Omental fat pad (tissue), 4 donors: ENCODE data around the gene COL21A1. TPM values are rescaled to one million over a fixed set of nuclear protein-coding genes. Genes with fewer than 3 reads are reported as not detected.

ENCODE experiments used
- ATAC-seq: fragments of 150-250 bp; one replicate; pipeline ENCODE4 v1.9.1; 2016; ENCODE audit warnings: mild to moderate bottlenecking, moderate library complexity; ENCODE audit not compliant: low FRiP score
- DNase-seq: peaks from one replicate; pipeline ENCODE4 v3.0.0-alpha.2; 2019; ENCODE audit warnings: low spot score
- CTCF ChIP-seq, 3 donors: fragments of 450-650 bp; IDR thresholded peaks; one replicate each; pipeline ENCODE4 v1.5.1; 2016 to 2017; ENCODE audit warnings: antibody characterized with exemption in 3 of 3, mild to moderate bottlenecking in 3 of 3, moderate library complexity in 2 of 3
- total RNA-seq, 4 donors: library from RNA; depleted of rRNA; stranded (reverse); fragments of >200 nt; gene quantifications; one replicate each; pipeline ENCODE4 v1.1.0, GENCODE V29; 2016

COL21A1 gene
- total RNA-seq, 4 donors from 2014 or later = 1.1 to 6.9 (median 1.9) TPM

GRCh38 chr6:56245903-56246351 is 1.5 kb downstream of the COL21A1 start:
- DNase-seq (no peak), ATAC-seq (no peak)
- TF ChIP-seq CTCF (IDR thresholded peaks at IDR 0.05) = no peak

DNA sequence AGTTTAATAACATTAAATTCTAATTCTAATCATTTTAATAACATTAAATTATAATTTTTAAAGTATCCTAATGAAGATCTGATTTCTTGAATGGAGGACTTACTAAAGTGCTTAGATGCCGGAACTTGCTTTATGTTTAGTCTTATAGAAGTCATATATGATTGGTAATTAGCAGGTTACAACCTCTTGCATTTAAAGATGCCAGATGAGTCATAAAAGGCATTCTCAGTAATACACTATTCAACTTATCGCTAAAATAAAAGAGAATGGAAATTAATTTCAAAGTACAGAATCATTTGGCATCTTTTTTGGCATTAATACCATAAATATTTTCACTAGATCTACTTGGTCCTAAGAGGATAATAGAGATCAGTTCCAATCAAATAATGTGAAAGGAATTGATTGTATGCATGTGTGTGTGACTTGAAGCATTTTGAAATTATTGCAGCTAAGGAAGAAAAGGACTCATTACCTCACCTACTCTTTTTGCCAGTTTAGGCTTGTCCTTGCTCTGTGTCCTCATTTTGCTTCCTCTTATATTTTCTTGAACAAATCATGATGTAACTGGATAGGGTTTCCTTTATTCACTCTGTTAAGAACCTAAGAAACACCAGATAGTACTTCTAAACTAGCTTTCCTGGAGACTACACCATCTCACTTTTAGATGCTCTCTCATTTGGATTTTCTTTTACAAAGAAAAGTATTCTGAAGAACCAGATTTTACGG is 2.7 kb downstream of the COL21A1 start:
- ATAC-seq = no peak
- TF ChIP-seq CTCF (IDR thresholded peaks at IDR 0.05) = no peak
- DNase-seq = no peak

DNA sequence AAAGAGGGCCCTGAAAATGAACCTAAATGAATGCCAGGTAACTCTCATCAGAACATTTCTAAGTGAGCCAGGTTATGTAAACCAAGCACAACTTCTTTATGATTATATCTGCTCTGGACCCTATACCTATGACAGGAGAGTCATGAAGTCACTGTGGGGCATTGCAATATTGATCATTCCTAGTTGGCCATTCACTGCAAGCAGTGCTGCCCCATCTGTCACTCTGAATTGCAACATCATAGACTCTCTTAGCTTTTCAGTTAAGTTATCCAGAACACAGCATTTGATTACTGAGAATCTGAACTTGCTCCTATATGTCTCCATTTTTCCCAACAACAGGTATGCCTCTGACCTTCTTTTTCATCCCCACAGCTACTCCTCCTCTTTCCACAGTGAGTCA is 3.3 kb downstream of the COL21A1 start:
- TF ChIP-seq CTCF (IDR thresholded peaks at IDR 0.05) = no peak
- ATAC-seq (no peak), DNase-seq (no peak)

DNA sequence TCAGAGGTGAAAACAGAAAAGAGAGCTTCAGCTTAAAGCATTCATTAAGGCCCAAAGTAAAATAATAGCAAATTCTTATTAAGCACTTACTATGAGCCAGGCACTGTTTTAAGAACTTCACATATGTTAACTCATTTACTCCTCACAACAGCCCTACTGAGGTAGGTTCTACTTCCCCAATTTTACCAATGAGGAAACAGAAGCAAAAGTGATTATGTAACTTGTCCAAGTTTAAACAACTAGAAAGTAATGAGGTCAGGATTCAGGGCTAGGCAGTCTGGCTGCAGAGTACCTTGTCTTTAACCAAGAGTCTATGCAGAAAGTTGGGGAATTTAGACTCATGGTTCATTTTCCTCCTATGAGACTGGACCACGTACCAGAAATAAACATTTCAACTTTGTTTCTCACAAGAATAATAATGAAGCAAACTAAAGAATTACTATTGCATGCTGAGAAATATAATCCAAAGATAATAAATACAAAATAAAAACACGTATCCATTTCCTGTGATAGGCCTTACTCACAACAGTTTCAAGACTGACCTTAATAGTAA is 3.8 kb downstream of the COL21A1 start:
- no peak for DNase-seq
- TF ChIP-seq CTCF (IDR thresholded peaks at IDR 0.05) = no peak
- ATAC-seq = no peak

GRCh38 chr6:56242346-56242745 is 5.0 kb downstream of the COL21A1 start:
- no peak for TF ChIP-seq CTCF (IDR thresholded peaks at IDR 0.05)
- DNase-seq = no peak
- ATAC-seq = no peak

DNA sequence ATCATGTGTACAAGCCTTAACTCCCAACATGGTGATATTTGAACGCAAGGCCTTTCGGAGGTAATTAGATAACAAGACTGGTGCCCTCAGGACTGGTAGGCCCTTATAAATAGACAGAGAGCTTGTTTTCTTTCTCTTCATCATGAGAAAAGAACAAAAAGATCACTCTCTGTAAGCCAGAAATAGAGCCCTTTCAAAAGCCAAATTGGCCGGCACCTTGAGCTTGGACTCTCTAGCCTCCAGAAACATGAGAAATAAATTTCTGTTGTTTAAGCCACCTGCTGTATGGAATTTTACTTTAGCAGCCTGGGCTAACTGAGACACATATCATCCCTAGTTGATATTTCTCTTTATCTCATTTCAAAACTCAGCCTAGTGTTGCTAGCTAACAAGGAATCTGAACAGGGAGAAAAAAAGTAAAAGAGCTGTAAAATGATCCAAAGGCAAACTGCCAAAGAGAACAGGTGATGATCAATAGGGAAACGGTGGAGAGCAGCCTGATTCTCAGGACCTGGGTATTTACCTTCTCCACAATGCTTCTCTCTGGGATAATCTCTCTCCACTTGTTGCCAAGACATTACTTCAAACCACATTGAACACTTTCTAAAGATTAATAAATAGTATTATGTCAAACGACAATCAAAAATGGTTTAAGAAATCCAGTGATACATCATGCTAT is 6.1 kb downstream of the COL21A1 start:
- ATAC-seq = no peak
- DNase-seq = no peak
- TF ChIP-seq CTCF (IDR thresholded peaks at IDR 0.05) = no peak
